ENCODE results near the gene CCAR1. TPM values are rescaled to one million over a fixed set of nuclear protein-coding genes. Genes with fewer than 3 reads are reported as not detected.
"Not testable (repeated sequence)": the region's sequence is repeated elsewhere in the genome, so short reads cannot be mapped to it uniquely, and the experiment has no call there.

CCAR1 gene
- total RNA-seq, 1 donor from 2014 or later, result 67.0 TPM

DNA sequence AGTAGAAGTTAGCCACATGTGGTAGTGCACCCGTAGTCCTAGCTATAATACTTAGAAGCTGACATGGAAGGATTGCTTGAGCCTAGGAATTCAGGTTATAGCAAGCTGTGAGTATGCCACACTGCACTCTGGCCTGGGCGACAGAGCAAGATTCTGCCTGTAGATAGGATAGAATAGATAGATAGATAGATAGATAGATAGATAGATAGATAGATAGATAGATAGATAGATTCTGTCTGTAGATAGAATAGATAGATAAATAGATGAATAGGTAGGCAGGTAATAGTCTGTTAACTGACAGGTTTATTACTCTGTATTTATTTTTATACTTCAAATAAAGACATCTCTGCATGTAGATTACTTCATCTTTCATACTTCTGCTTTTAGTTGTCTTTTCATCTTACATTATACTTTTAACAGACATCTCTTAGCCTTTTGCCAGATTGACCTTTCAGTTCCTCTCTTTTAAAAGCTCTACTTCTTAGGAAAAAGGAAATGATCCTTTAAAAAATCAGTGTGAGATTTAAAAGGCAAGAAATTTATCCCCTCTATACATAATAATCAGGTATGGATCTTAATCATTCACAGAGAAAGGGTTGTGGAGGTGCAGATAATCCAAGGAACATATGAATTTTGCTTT lies 31.8 kb downstream of the CCAR1 start:
- Histone ChIP-seq H3K36me3 (peaks cover 6 to 96% of the 10 kb centered on the region in 2 donors), H3K9me3 (no peaks in the 10 kb centered on the region), H3K27me3 (no peaks in the 10 kb centered on the region), H3K4me3 (no peak overlapping the region), H3K27ac (no peak overlapping the region), H3K4me1 (no peaks in the 10 kb centered on the region)
- intact Hi-C loops (cut with DNase I), result no loop called here
- TF ChIP-seq POLR2A (IDR thresholded peaks at IDR 0.05) (no peak), POLR2AphosphoS5 (IDR thresholded peaks at IDR 0.05; ENCODE audit: insufficient read depth in 1 of 2, low read depth in 1 of 2) (no peak)
- TF ChIP-seq, protein P1, sequence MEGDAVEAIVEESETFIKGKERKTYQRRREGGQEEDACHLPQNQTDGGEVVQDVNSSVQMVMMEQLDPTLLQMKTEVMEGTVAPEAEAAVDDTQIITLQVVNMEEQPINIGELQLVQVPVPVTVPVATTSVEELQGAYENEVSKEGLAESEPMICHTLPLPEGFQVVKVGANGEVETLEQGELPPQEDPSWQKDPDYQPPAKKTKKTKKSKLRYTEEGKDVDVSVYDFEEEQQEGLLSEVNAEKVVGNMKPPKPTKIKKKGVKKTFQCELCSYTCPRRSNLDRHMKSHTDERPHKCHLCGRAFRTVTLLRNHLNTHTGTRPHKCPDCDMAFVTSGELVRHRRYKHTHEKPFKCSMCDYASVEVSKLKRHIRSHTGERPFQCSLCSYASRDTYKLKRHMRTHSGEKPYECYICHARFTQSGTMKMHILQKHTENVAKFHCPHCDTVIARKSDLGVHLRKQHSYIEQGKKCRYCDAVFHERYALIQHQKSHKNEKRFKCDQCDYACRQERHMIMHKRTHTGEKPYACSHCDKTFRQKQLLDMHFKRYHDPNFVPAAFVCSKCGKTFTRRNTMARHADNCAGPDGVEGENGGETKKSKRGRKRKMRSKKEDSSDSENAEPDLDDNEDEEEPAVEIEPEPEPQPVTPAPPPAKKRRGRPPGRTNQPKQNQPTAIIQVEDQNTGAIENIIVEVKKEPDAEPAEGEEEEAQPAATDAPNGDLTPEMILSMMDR (IDR thresholded peaks at IDR 0.05), result no peak
- DNase-seq (ENCODE audit: extremely low spot score in 2 of 2), result no peak

- H3K4me1 ChIP-seq, result no peaks in the 10 kb centered on the region
- no peaks in the 10 kb centered on the region for H3K27me3 ChIP-seq
- TF ChIP-seq POLR2A (IDR thresholded peaks at IDR 0.05) (no peak), POLR2AphosphoS5 (IDR thresholded peaks at IDR 0.05; ENCODE audit: insufficient read depth in 1 of 2, low read depth in 1 of 2) (no peak)
- TF ChIP-seq, protein P1 (IDR thresholded peaks at IDR 0.05), result no peak
- no peak overlapping the region for H3K27ac ChIP-seq
- no peaks in the 10 kb centered on the region for H3K9me3 ChIP-seq
- H3K36me3 ChIP-seq, result peaks cover 8 to 92% of the 10 kb centered on the region in 2 donors
- intact Hi-C loops (cut with DNase I), result no loop called here
- no peak for DNase-seq (ENCODE audit: extremely low spot score in 2 of 2)
- no peak overlapping the region for H3K4me3 ChIP-seq
Observed at GRCh38 chr10:68756246-68756645, 35.2 kb downstream of the CCAR1 start.

GRCh38 chr10:68756766-68757165 lies 35.7 kb downstream of the CCAR1 start:
- H3K27ac ChIP-seq, result no peak overlapping the region
- no peak for DNase-seq (ENCODE audit: extremely low spot score in 2 of 2)
- no peaks in the 10 kb centered on the region for H3K27me3 ChIP-seq
- intact Hi-C loops (cut with DNase I), result no loop called here
- no peaks in the 10 kb centered on the region for H3K4me1 ChIP-seq
- H3K36me3 ChIP-seq, result peaks cover 8 to 92% of the 10 kb centered on the region in 2 donors
- no peak overlapping the region for H3K4me3 ChIP-seq
- TF ChIP-seq POLR2AphosphoS5 (IDR thresholded peaks at IDR 0.05; ENCODE audit: insufficient read depth in 1 of 2, low read depth in 1 of 2), result no peak
- TF ChIP-seq POLR2A (IDR thresholded peaks at IDR 0.05), result no peak
- TF ChIP-seq, protein P1 (IDR thresholded peaks at IDR 0.05), result no peak
- H3K9me3 ChIP-seq, result no peaks in the 10 kb centered on the region

- TF ChIP-seq, protein P1 (IDR thresholded peaks at IDR 0.05), result no peak
- TF ChIP-seq POLR2A (IDR thresholded peaks at IDR 0.05), result no peak
- no peak for TF ChIP-seq POLR2AphosphoS5 (IDR thresholded peaks at IDR 0.05; ENCODE audit: insufficient read depth in 1 of 2, low read depth in 1 of 2)
- intact Hi-C loops (cut with DNase I), result no loop called here
- no peaks in the 10 kb centered on the region for H3K9me3 ChIP-seq
- H3K36me3 ChIP-seq, result peaks cover 5 to 87% of the 10 kb centered on the region in 2 donors
- H3K4me3 ChIP-seq, result no peak overlapping the region
- no peak for DNase-seq (ENCODE audit: extremely low spot score in 2 of 2)
- H3K27me3 ChIP-seq, result no peaks in the 10 kb centered on the region
- no peak overlapping the region for H3K27ac ChIP-seq
- no peaks in the 10 kb centered on the region for H3K4me1 ChIP-seq
Observed at GRCh38 chr10:68759223-68759863, 38.3 kb downstream of the CCAR1 start.

DNA sequence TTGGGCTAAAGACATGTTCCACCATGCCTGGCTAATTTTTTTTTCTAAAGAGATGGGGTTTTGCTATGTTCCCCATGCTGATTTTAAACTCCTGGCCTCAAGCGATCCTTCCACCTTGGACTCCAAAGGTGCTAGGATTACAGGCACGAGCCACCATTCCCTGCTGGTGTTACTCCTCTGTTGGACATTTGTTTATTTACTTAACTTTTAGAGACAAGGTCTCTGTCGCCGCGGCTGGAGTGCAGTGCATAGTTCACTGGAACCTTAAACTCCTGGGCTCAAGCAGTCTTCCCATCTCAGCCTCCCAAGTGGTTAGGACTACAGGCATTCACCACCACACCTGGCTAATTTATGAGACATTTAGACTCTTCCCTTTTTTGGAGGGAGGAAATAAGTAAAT lies 38.9 kb downstream of the CCAR1 start:
- Histone ChIP-seq H3K9me3 (no peaks in the 10 kb centered on the region), H3K4me1 (no peaks in the 10 kb centered on the region), H3K36me3 (peaks cover 5 to 81% of the 10 kb centered on the region in 2 donors), H3K27ac (no peak overlapping the region), H3K4me3 (no peak overlapping the region), H3K27me3 (no peaks in the 10 kb centered on the region)
- TF ChIP-seq POLR2A (IDR thresholded peaks at IDR 0.05) (no peak), POLR2AphosphoS5 (IDR thresholded peaks at IDR 0.05; ENCODE audit: insufficient read depth in 1 of 2, low read depth in 1 of 2) (no peak)
- TF ChIP-seq, protein P1 (IDR thresholded peaks at IDR 0.05), result no peak
- intact Hi-C loops (cut with DNase I), result no loop called here
- no peak for DNase-seq (ENCODE audit: extremely low spot score in 2 of 2)

DNA sequence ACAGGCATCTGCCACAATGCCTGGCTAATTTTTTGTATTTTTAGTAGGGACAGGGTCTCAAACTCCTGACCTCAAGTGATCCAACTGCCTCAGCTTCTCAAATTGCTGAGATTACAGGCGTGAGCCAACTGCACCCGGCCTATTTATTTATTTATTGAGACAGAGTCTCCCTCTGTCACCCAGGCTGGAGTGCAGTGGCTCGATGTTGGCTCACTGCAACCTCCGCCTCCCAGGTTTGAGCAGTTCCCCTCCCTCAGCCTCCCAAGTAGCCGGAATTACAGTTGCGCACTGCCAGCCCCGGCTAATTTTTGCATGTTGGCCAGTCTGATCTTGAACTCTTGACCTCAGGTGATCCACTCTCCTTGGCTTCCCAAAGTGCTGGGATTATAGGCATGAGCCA lies 46.4 kb downstream of the CCAR1 start:
- intact Hi-C loops (cut with DNase I); DNase-seq (ENCODE audit: extremely low spot score in 2 of 2); H3K27me3 ChIP-seq; H3K27ac ChIP-seq; H3K4me3 ChIP-seq; H3K9me3 ChIP-seq; H3K4me1 ChIP-seq: not testable (repeated sequence)
- peaks cover 5 to 75% of the 10 kb centered on the region in 2 donors for H3K36me3 ChIP-seq

All from vagina (tissue), 2 donors.